Activated naive CD8-positive, alpha-beta T cell treated with anti-CD3 and anti-CD28 coated beads, Interleukin-2, amount 10 ng/mL, durations not matched to agents 7 days and 5 days (primary cell): ENCODE results near the gene ARSJ. TPM values are rescaled to one million over a fixed set of nuclear protein-coding genes. Genes with fewer than 3 reads are reported as not detected.
"Not testable (repeated sequence)": the region's sequence is repeated elsewhere in the genome, so short reads cannot be mapped to it uniquely, and the experiment has no call there.

Experiments used
- ATAC-seq: fragments of 150-1000 bp; cut with Tn5 transposase; one replicate; pipeline ENCODE4 v1.10.0; 2021; ENCODE audit warnings: low read depth, moderate library complexity
- POLR2A ChIA-PET: fragments of 350-600 bp; sonication (Branson Sonifier 250); formaldehyde crosslinking; loops from one replicate; lab custom pipeline; 2021; ENCODE audit warnings: antibody characterized with exemption; lab: Charles Lee
- DNase-seq: peaks from one replicate; pipeline ENCODE4 v3.0.0; 2021
- H3K27ac Mint-ChIP-seq: one replicate; pipeline ENCODE4 v1.8.0; 2022; ENCODE audit warnings: mild to moderate bottlenecking, mixed read lengths
- H3K27me3 Mint-ChIP-seq: one replicate; pipeline ENCODE4 v1.8.0; 2022; ENCODE audit warnings: mild to moderate bottlenecking, moderate library complexity, mixed read lengths
- H3K36me3 Mint-ChIP-seq: one replicate; pipeline ENCODE4 v1.8.0; 2021; ENCODE audit warnings: mild to moderate bottlenecking, mixed read lengths
- H3K4me1 Mint-ChIP-seq: one replicate; pipeline ENCODE4 v1.8.0; 2021; ENCODE audit warnings: mixed read lengths
- H3K4me3 Mint-ChIP-seq: one replicate; pipeline ENCODE4 v1.8.0; 2022; ENCODE audit warnings: mild to moderate bottlenecking, moderate library complexity, mixed read lengths
- H3K9me3 Mint-ChIP-seq: one replicate; pipeline ENCODE4 v1.8.0; 2021; ENCODE audit warnings: mixed read lengths
- total RNA-seq, 2 experiments: library from RNA; stranded (reverse); gene quantifications; one replicate each; pipeline ENCODE4 v1.2.3, GENCODE V29; 2021

The ARSJ gene
- total RNA-seq: under 1 TPM in 1 of 2 experiments, not detected in 1; 0.23 TPM

DNA sequence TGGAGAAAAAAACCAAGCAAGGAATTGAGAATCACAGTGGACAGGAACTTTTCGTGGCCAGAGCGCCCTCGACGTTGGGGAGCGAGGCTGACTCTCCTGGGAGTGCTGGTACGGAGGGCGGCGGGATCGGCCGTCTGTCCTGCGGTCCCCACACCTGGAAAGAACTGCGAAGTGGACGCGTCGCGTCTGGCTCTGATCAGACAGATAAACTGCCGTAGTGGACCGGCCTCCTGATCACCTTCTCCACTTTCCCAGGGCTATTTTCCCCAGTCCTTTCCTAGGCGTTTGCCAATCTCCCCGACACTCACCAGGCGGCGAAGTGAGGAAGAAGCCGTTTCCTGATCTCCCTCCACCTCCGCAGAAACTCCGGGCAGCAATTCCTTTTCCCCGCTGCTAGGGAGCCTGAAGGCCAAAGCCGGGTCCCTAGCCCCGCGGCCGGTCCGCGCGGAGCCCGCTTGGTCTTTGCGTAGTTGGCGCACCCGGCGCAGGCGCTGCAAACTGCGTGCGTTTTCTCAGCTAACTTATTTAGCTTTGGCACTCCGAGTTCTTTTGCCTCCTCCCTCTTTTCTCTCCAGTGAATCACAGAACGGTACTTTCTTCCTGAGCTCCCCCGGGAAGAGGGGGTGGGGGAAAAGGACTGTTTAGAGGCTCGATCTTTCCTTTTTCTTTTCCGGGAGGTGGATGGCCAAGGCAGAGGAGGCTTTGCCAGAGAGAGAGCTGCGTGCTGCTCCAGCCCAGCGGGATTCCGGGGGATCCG is at the start of gene ARSJ:
Gene ARSJ, minus strand, starts transcription at position 500 of the 757 bp plus-strand sequence. CDS start 813 bp downstream, outside the sequence.
- H3K4me3 Mint-ChIP-seq: peak within 1 kb of the TSS; percentile 75
- H3K4me1 Mint-ChIP-seq: peaks cover 9% of the 10 kb centered on the region
- H3K9me3 Mint-ChIP-seq: no peaks in the 10 kb centered on the region
- no peaks in the 10 kb centered on the region for H3K36me3 Mint-ChIP-seq
- peaks cover 53% of the 10 kb centered on the region for H3K27me3 Mint-ChIP-seq
- DNase-seq (peak; percentile 29), ATAC-seq (no peak)
- POLR2A ChIA-PET: no interaction called here
- no peak within 1 kb of the TSS for H3K27ac Mint-ChIP-seq

- POLR2A ChIA-PET: no interaction called here
- Mint-ChIP-seq H3K27me3 (no peaks in the 10 kb centered on the region), H3K4me1 (no peaks in the 10 kb centered on the region), H3K4me3 (no peak overlapping the region), H3K36me3 (no peaks in the 10 kb centered on the region), H3K27ac (no peak overlapping the region), H3K9me3 (no peaks in the 10 kb centered on the region)
- DNase-seq: no peak
- no peak for ATAC-seq
These were observed 48.6 kb upstream of the ARSJ start for GRCh38 chr4:114028071-114028470.

DNA sequence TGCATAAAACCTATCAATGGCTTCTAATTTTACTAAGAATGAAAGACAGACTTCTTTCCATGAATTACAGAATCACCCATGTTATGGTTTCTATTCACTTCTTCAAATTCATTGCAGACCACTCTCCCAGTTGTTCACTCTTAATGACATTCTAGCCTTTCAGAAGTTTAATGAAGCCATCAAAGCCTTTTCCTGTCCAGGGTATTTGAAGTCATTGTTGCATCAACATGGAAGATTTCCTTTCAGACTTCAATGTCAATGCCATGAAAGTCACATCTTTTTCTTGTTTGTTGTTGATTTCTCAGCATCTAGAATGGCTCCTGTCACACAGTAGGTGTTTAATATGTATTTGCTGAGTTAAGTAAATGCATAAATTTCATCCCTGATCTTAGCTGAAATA is 48.1 kb upstream of the ARSJ start:
- ATAC-seq (no peak), DNase-seq (no peak)
- Mint-ChIP-seq H3K9me3 (no peaks in the 10 kb centered on the region), H3K4me1 (no peaks in the 10 kb centered on the region), H3K4me3 (no peak overlapping the region), H3K36me3 (no peaks in the 10 kb centered on the region), H3K27ac (no peak overlapping the region), H3K27me3 (no peaks in the 10 kb centered on the region)
- POLR2A ChIA-PET: no interaction called here

- Mint-ChIP-seq H3K36me3 (no peaks in the 10 kb centered on the region), H3K27ac (no peak overlapping the region)
- POLR2A ChIA-PET: no interaction called here
These were observed 47.0 kb upstream of the ARSJ start for GRCh38 chr4:114026447-114026846.

GRCh38 chr4:114025176-114025777 is 45.8 kb upstream of the ARSJ start:
- H3K27ac Mint-ChIP-seq: no peak overlapping the region
- no peak for ATAC-seq
- no peaks in the 10 kb centered on the region for H3K27me3 Mint-ChIP-seq
- H3K4me1 Mint-ChIP-seq: no peaks in the 10 kb centered on the region
- DNase-seq: no peak
- POLR2A ChIA-PET: no interaction called here
- H3K36me3 Mint-ChIP-seq: peaks cover 1% of the 10 kb centered on the region
- H3K4me3 Mint-ChIP-seq: no peak overlapping the region
- no peaks in the 10 kb centered on the region for H3K9me3 Mint-ChIP-seq

More at GRCh38 chr4:114026447-114026846, 47.0 kb upstream of the ARSJ start:
- H3K4me3 Mint-ChIP-seq: no peak overlapping the region
- H3K4me1 Mint-ChIP-seq: no peaks in the 10 kb centered on the region
- DNase-seq (no peak), ATAC-seq (no peak)
- H3K27me3 Mint-ChIP-seq: no peaks in the 10 kb centered on the region
- no peaks in the 10 kb centered on the region for H3K9me3 Mint-ChIP-seq

- H3K4me1 Mint-ChIP-seq: peaks cover 2% of the 10 kb centered on the region
- H3K9me3 Mint-ChIP-seq: peaks cover 4% of the 10 kb centered on the region
- H3K4me3 Mint-ChIP-seq: no peak overlapping the region
- DNase-seq (no peak), ATAC-seq (no peak)
- no peaks in the 10 kb centered on the region for H3K27me3 Mint-ChIP-seq
- H3K27ac Mint-ChIP-seq: no peak overlapping the region
- POLR2A ChIA-PET: no interaction called here
- peaks cover 1% of the 10 kb centered on the region for H3K36me3 Mint-ChIP-seq
These were observed 42.0 kb upstream of the ARSJ start for GRCh38 chr4:114021451-114021850.

- Mint-ChIP-seq H3K36me3 (peaks cover 1% of the 10 kb centered on the region), H3K4me3 (no peak overlapping the region), H3K27ac (no peak overlapping the region), H3K27me3 (no peaks in the 10 kb centered on the region), H3K4me1 (peaks cover 2% of the 10 kb centered on the region), H3K9me3 (peaks cover 5% of the 10 kb centered on the region)
- ATAC-seq: no peak
- POLR2A ChIA-PET: no interaction called here
- no peak for DNase-seq
These were observed 40.5 kb upstream of the ARSJ start for GRCh38 chr4:114019969-114020358.

DNA sequence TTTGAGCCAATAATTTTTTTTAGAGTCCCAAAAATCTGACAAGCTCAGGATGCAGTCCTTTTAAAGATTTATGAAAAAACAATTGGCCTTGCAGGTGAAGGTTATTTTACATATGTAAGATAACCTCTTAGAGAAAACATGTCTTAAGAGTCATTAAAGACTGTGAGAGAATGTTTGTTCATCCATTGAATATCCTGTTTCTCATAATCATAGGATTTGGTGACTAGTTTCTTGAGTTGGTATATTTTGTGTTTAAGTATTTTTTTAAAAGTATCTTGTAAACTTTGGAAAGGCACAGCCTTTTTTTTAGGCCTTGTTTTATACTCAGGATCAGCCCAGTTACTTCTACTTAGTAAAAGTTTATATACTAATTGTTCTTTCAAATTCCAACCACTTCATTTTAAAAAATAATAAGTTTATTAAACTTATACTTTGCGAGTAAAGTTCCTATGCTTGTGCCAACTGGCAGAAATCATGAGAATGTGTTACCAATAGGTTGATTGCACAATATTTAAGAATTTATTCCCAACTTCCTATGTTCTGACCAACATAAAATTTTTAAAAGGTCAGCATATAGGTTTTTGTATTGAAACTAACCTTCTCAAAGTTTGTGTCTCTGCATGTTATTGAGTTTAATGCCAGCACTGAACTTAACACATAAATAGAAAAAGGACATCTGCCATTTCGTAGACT is 40.0 kb upstream of the ARSJ start:
- ATAC-seq (no peak), DNase-seq (no peak)
- no peak overlapping the region for H3K4me3 Mint-ChIP-seq
- POLR2A ChIA-PET: no interaction called here
- peaks cover 1% of the 10 kb centered on the region for H3K36me3 Mint-ChIP-seq
- no peaks in the 10 kb centered on the region for H3K27me3 Mint-ChIP-seq
- H3K27ac Mint-ChIP-seq: no peak overlapping the region
- peaks cover 5% of the 10 kb centered on the region for H3K9me3 Mint-ChIP-seq
- H3K4me1 Mint-ChIP-seq: peaks cover 2% of the 10 kb centered on the region

- ATAC-seq (no peak), DNase-seq (no peak)
- Mint-ChIP-seq H3K27me3 (no peaks in the 10 kb centered on the region), H3K4me1 (peaks cover 2% of the 10 kb centered on the region), H3K4me3 (no peak overlapping the region), H3K27ac (no peak overlapping the region), H3K36me3 (peaks cover 1% of the 10 kb centered on the region), H3K9me3 (peaks cover 5% of the 10 kb centered on the region)
- POLR2A ChIA-PET: no interaction called here
These were observed 37.9 kb upstream of the ARSJ start for GRCh38 chr4:114017120-114017917.

- H3K27ac Mint-ChIP-seq: no peak overlapping the region
- no peaks in the 10 kb centered on the region for H3K27me3 Mint-ChIP-seq
- POLR2A ChIA-PET: no interaction called here
- peaks cover 11% of the 10 kb centered on the region for H3K9me3 Mint-ChIP-seq
- peaks cover 2% of the 10 kb centered on the region for H3K4me1 Mint-ChIP-seq
- H3K4me3 Mint-ChIP-seq: no peak overlapping the region
- DNase-seq: no peak
- no peaks in the 10 kb centered on the region for H3K36me3 Mint-ChIP-seq
- ATAC-seq: no peak
These were observed 36.0 kb upstream of the ARSJ start for GRCh38 chr4:114015444-114015899.

- POLR2A ChIA-PET, H3K4me1 Mint-ChIP-seq, H3K27ac Mint-ChIP-seq, DNase-seq, H3K4me3 Mint-ChIP-seq, H3K27me3 Mint-ChIP-seq, ATAC-seq, H3K36me3 Mint-ChIP-seq: not testable (repeated sequence)
- H3K9me3 Mint-ChIP-seq: peaks cover 15% of the 10 kb centered on the region
These were observed 33.8 kb upstream of the ARSJ start for GRCh38 chr4:114013201-114013600.

DNA sequence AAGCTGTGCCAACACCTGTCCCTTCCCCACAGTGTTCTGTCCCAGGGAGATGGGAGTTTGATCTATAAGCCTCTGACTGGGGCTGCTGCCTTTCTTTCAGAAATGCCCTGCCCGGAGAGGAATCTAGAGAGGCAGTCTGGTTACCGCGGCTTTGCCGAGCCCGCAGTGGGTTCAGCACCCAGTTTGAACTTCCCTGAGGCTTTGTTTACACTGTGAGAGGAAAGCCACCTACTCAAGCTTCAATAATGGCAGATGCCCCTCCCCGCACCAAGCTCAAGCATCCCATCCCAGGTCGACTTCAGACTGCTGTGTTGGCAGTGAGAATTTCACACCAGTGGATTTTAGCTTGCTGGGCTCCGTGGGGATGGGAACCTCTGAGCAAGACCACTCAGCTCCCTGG is 33.3 kb upstream of the ARSJ start:
- POLR2A ChIA-PET: no interaction called here
- Mint-ChIP-seq H3K36me3 (peaks cover 2% of the 10 kb centered on the region), H3K27ac (no peak overlapping the region), H3K4me1 (peaks cover 2% of the 10 kb centered on the region), H3K27me3 (peaks cover 4% of the 10 kb centered on the region), H3K4me3 (no peak overlapping the region), H3K9me3 (peaks cover 14% of the 10 kb centered on the region)
- DNase-seq: no peak
- ATAC-seq: no peak
